ENCODE results near the gene PCSK2. TPM values are rescaled to one million over a fixed set of nuclear protein-coding genes. Genes with fewer than 3 reads are reported as not detected.

PCSK2 gene
- total and polyA plus RNA-seq, 2 of the 8 experiments (the other 6 are each of a cell fraction or from before 2014, with no cell fraction given), result 1.9 to 4.2 TPM

GRCh38 chr20:17466641-17467040 is 239.8 kb downstream of the PCSK2 start (continued):
- TF ChIP-seq CHD7 (IDR thresholded peaks at IDR 0.05; ENCODE audit: insufficient replicate concordance, low read length) (no peak), CBX8 (IDR thresholded peaks at IDR 0.05; ENCODE audit: borderline replicate concordance, low read depth, low read length) (no peak), EGR1 (IDR thresholded peaks at IDR 0.05; ENCODE audit: borderline replicate concordance, low read depth, low read length) (no peak), PHF8 (conservative IDR thresholded peaks at IDR 0.05; ENCODE audit: low read depth, low read length) (no peak), SIRT6 (IDR thresholded peaks at IDR 0.05; ENCODE audit: low read length) (no peak), KDM5A (IDR thresholded peaks at IDR 0.05; ENCODE audit: low read length) (no peak), POLR2AphosphoS5 (IDR thresholded peaks at IDR 0.05; ENCODE audit: low read depth, low read length) (no peak), TAF1 (IDR thresholded peaks at IDR 0.05; ENCODE audit: low read depth, low read length) (no peak), RFX5 (IDR thresholded peaks at IDR 0.05; ENCODE audit: borderline replicate concordance, low read depth, low read length) (no peak), CHD2 (IDR thresholded peaks at IDR 0.05; ENCODE audit: low read length) (no peak), NRF1 (IDR thresholded peaks at IDR 0.05; ENCODE audit: low read depth, low read length) (no peak), KDM1A (IDR thresholded peaks at IDR 0.05; ENCODE audit: borderline replicate concordance, low read length) (no peak), SIX5 (IDR thresholded peaks at IDR 0.05; ENCODE audit: low read depth, low read length) (no peak)

All from H1 (cell line).